K562 (cell line): ENCODE results near the gene GAPDHS.

ENCODE experiments used
- EP300 ChIP-seq: IDR thresholded peaks from 2 replicates; pipeline ENCODE4 v1.6.1; 2012; ENCODE audit warnings: low read length, improper control_type of control experiment
- YY1 ChIP-seq, 3 experiments: IDR thresholded peaks; 2 replicates each; pipeline ENCODE4 v1.6.1; 2011; ENCODE audit warnings: low read length in 2 of 3, mild to moderate bottlenecking in 2 of 3, moderate library complexity in 2 of 3, borderline replicate concordance in 1 of 3, control low read depth in 1 of 3, low read depth in 1 of 3; ENCODE audit not compliant: insufficient read depth in 3 of 3, insufficient replicate concordance in 2 of 3, control insufficient read depth in 1 of 3, insufficient read length in 1 of 3; ENCODE audit errors: extremely low read depth in 1 of 3
- ZNF407 ChIP-seq: fragments of 450-650 bp; IDR thresholded peaks from 2 replicates; pipeline ENCODE4 v1.6.1; 2016; ENCODE audit warnings: low read depth

- TF ChIP-seq YY1 (IDR thresholded peaks at IDR 0.05; ENCODE audit: borderline replicate concordance in 1 of 3, control insufficient read depth in 1 of 3, extremely low read depth in 1 of 3, insufficient read depth in 3 of 3, insufficient read length in 1 of 3, insufficient replicate concordance in 2 of 3, low read depth in 1 of 3, low read length in 2 of 3): no peak
- no peak for TF ChIP-seq ZNF407
- no peak for TF ChIP-seq EP300
These were observed 22.2 kb downstream of the GAPDHS start for GRCh38 chr19:35555301-35556005.
